ENCODE results near the gene ASTN2.

The ASTN2 gene

DNA sequence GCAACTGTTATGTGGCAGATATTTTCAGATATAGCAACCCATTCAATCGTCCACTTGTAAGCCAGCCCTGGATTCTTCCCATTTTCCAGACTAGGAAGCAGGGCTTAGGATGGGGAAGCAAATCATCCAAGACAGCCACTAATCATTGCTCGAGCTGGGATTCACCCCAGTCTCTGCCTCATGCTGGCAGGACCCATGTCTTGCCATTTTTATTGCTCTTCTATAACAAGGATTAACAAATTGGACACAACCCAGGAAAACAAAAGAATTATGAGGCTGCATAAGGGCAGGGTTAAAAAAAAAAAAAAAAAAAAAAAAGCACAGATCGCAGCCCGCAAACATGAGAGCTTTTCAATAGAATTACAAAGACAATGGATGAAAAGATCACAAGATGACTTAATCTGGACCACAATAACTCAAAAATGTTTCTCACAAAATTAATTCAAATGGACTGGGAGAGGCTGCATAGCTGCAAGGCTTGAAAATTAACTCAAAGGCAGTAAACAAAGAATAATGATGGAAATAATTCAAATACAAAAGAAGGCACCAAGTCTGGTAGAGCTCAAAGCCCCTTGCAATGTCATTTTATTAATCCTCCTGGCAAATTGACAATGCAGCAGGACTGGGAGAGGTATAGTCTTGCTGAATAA is 40.7 kb downstream of the ASTN2 start:
- DNase-seq (ENCODE audit: low spot score in 2 of 2) = no peak
- no peaks in the 10 kb centered on the region for H3K36me3 Mint-ChIP-seq
- H3K9me3 Mint-ChIP-seq = peaks cover 2% of the 10 kb centered on the region
- H3K27ac Mint-ChIP-seq = no peak overlapping the region
- H3K27me3 Mint-ChIP-seq = peaks cover 8% of the 10 kb centered on the region
- no peak overlapping the region for H3K4me3 Mint-ChIP-seq
- H3K4me1 Mint-ChIP-seq = no peaks in the 10 kb centered on the region
- no peak for ATAC-seq (ENCODE audit: low read depth)

DNA sequence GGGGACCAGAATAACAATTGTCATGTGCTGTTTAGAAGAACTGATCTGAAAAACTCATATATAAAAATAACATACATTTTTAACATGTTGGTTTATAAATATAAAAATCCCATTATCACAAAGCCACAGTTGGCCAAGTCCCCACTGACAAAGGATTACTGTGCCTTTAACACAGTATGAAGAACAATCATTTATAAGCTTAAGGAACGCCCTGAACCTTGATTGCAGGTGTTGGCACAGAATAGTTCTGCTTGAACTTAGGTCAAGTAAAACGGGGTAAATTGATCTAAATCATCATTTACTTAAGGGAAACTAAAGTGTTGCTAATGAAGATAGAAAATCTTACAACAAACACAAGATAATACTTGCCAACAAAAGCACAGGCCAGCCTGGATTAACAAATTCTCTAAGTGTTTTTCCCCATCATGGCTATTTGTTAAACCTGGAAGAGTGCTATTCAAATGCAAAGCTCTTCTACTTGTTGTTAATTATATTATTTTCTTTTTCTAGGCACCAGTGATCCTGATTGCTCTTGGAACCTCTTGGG is 46.1 kb downstream of the ASTN2 start:
- Mint-ChIP-seq H3K4me1 (no peaks in the 10 kb centered on the region), H3K27ac (no peak overlapping the region), H3K36me3 (no peaks in the 10 kb centered on the region), H3K27me3 (peaks cover 7% of the 10 kb centered on the region), H3K9me3 (peaks cover 1% of the 10 kb centered on the region), H3K4me3 (no peak overlapping the region)
- DNase-seq (ENCODE audit: low spot score in 2 of 2) (no peak), ATAC-seq (ENCODE audit: low read depth) (no peak)

DNA sequence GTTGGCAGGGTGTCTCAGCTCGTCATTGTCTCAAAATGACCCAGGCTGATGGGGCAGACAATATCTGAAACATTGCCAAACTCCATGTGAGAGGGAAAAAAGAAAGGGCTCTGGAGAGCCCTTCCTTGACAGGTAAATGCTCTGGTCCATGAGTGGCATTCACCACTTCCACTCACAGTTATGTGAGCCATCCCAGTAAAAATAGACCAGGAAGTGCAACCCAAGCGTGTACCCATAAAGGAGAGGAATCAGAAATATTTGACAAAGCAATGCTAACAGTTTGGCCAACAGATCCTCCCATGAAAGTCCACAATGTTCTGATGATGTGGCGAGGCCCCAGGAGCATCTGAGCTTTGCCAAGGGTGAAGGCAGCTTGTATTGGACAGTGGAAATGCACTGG is 49.4 kb downstream of the ASTN2 start:
- no peak for ATAC-seq (ENCODE audit: low read depth)

DNA sequence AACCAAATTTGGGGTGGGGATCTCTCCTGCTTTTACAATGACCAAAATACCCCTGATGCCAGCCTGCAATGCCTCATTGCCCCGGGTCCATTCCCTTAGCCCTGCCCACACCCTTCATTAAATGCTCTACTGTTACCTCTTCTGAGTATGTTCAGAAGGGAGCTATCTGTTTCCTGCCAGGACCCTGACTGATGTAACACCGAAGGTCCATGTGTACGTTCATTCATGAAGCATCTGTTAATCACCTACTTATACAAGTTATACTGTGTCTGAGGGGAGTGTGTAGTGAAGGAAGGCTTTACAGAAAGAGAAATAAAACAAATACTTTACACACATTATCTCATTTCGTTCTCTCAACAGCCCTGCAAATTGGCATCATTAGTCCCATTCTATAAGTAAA is 51.9 kb downstream of the ASTN2 start:
- DNase-seq (ENCODE audit: low spot score in 2 of 2) = no peak
- Mint-ChIP-seq H3K4me1 (no peaks in the 10 kb centered on the region), H3K27me3 (peaks cover 2% of the 10 kb centered on the region), H3K9me3 (peaks cover 3% of the 10 kb centered on the region), H3K4me3 (no peak overlapping the region), H3K36me3 (no peaks in the 10 kb centered on the region), H3K27ac (no peak overlapping the region)
- ATAC-seq (ENCODE audit: low read depth) = no peak

More for the DNA sequence above, 49.4 kb downstream of the ASTN2 start:
- Mint-ChIP-seq H3K27ac (no peak overlapping the region), H3K36me3 (no peaks in the 10 kb centered on the region), H3K4me3 (no peak overlapping the region), H3K9me3 (peaks cover 1% of the 10 kb centered on the region), H3K27me3 (peaks cover 2% of the 10 kb centered on the region), H3K4me1 (no peaks in the 10 kb centered on the region)
- DNase-seq (ENCODE audit: low spot score in 2 of 2) = no peak

DNA sequence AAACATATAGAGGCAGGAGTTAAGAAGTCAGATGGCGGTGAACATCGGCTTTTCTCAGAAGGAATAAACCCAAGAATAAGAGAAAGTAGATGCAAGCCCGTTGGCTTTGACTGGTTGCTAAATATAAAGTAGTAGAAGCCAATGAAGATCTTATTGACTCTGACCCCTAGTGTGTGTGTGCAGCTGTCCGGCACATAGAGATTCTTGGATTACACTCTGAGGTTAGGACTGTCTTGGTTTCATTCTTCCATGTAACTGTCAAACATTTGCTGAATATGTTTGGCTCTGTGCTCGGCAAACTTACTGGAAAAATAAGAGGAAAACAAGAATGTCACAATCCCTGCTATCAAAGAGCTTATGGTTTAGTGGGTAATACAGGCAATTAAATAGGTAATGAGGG is 54.9 kb downstream of the ASTN2 start:
- no peak for ATAC-seq (ENCODE audit: low read depth)

DNA sequence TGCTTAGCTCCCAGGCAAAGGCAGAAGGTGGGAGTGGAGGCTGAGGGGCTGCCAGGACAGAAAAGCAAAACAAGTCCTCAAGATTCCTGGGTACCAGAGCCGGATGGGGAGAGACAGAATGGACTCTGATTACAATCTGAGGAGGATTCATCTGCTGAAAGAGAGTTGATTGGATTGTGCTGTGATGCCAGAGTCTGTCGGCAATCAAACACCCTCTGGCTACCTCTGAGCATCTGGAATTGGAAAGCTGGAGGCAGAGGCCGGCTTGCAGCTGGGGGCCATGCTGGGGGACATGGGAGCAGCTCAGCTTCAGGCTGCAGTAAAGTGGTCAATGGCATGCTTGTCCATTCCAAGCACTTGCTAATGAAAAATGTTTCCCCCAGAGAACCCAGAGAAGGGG is 59.3 kb downstream of the ASTN2 start:
- Mint-ChIP-seq H3K36me3 (no peaks in the 10 kb centered on the region), H3K4me3 (no peak overlapping the region), H3K4me1 (no peaks in the 10 kb centered on the region), H3K9me3 (peaks cover 1% of the 10 kb centered on the region), H3K27ac (no peak overlapping the region), H3K27me3 (peaks cover 2% of the 10 kb centered on the region)
- DNase-seq (ENCODE audit: low spot score in 2 of 2) (no peak), ATAC-seq (ENCODE audit: low read depth) (no peak)

More for the DNA sequence above, 54.9 kb downstream of the ASTN2 start:
- Mint-ChIP-seq H3K9me3 (peaks cover 3% of the 10 kb centered on the region), H3K4me1 (no peaks in the 10 kb centered on the region), H3K4me3 (no peak overlapping the region), H3K27me3 (no peaks in the 10 kb centered on the region), H3K36me3 (no peaks in the 10 kb centered on the region), H3K27ac (no peak overlapping the region)
- no peak for DNase-seq (ENCODE audit: low spot score in 2 of 2)

DNA sequence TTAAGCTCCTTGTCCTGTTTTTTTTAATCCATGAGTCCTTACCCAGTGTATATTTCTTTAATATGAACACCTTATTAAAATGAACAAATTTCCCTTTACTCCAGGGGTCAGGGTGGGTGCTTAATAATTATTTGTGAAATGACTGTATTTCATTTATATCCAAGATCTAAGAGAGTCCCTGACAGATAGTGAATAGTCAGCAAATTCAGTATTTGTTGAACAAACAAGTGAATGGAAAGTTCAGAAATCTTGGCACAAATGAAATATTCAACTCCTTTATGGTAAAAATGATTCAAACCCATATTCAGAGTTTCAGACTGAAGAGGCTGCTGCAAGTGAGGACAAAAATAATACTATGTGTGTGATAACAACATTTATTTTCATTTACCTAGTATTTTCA is 59.9 kb downstream of the ASTN2 start:
- H3K4me3 Mint-ChIP-seq = no peak overlapping the region
- peaks cover 1% of the 10 kb centered on the region for H3K9me3 Mint-ChIP-seq
- H3K27me3 Mint-ChIP-seq = peaks cover 2% of the 10 kb centered on the region
- DNase-seq (ENCODE audit: low spot score in 2 of 2) (no peak), ATAC-seq (ENCODE audit: low read depth) (no peak)
- no peaks in the 10 kb centered on the region for H3K4me1 Mint-ChIP-seq
- H3K36me3 Mint-ChIP-seq = no peaks in the 10 kb centered on the region
- no peak overlapping the region for H3K27ac Mint-ChIP-seq

DNA sequence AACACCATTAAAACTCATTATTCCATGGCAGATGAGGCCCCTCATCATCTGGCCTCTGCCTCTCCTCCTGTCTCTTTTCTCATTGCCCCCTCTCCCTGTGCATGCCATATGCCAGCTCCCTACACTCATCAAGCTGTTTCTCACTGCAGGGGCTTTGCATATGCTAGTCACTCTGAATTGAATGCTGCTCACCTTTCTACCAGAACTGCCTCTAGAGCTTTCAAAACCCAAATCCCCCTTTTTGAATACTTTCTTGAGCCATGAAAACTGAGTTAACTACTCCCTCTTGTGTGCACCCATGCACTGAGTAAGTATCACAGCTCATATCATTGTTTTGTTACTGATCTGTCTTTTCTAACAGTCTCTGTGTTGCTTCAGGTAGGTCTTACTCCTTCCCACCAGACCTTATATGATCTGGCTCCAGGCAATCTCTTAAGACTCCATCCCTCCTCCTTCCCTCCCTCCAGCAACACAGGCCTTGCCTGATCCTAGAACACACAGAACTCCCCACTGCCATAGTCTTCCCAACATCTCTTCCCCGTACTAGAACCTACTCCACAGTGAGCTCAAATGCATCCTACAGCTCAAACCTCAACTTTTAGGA is 60.5 kb downstream of the ASTN2 start:
- DNase-seq (ENCODE audit: low spot score in 2 of 2) (no peak), ATAC-seq (ENCODE audit: low read depth) (no peak)
- no peaks in the 10 kb centered on the region for H3K36me3 Mint-ChIP-seq
- no peak overlapping the region for H3K27ac Mint-ChIP-seq
- H3K27me3 Mint-ChIP-seq = peaks cover 2% of the 10 kb centered on the region
- no peak overlapping the region for H3K4me3 Mint-ChIP-seq
- no peaks in the 10 kb centered on the region for H3K4me1 Mint-ChIP-seq
- peaks cover 1% of the 10 kb centered on the region for H3K9me3 Mint-ChIP-seq

DNA sequence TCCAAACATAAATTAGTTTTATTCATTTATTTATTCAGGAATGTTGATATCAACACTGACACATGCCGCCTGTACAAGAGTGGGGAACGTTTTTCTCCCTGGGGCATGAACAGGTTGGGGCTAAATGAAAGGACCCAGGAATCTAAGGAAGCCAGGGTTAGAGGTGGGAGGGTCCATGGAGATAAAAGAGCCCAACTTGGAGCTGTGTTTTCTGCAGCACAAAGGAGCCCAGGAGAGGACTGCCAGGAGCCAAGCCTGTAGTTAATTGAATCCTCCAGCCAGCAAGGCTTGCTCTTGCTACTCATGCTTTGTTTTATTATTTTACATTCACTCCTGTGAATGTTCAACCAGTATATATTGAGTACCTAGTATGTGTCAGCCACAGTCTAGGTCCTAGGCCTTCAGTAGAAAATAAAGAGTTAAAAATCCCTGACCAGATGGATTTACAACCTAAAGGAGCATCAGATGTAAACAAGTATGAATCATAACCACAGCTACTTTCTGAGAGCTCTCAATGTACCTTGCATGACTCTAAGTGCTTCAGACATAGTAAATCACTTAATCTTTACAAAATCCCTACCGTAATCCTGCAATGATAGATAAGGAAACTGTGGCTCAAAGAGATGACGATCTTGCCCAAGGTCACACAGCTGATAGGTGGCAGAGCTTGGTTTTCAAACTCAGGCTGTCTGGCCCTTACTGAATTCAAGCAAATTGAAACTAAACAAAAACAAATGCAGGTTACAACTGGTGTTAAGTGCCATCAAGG is 69.8 kb downstream of the ASTN2 start:
- H3K27ac Mint-ChIP-seq = no peak overlapping the region
- no peaks in the 10 kb centered on the region for H3K9me3 Mint-ChIP-seq
- H3K36me3 Mint-ChIP-seq = no peaks in the 10 kb centered on the region
- H3K4me3 Mint-ChIP-seq = no peak overlapping the region
- no peaks in the 10 kb centered on the region for H3K4me1 Mint-ChIP-seq
- DNase-seq (ENCODE audit: low spot score in 2 of 2) (no peak), ATAC-seq (ENCODE audit: low read depth) (no peak)
- no peaks in the 10 kb centered on the region for H3K27me3 Mint-ChIP-seq

DNA sequence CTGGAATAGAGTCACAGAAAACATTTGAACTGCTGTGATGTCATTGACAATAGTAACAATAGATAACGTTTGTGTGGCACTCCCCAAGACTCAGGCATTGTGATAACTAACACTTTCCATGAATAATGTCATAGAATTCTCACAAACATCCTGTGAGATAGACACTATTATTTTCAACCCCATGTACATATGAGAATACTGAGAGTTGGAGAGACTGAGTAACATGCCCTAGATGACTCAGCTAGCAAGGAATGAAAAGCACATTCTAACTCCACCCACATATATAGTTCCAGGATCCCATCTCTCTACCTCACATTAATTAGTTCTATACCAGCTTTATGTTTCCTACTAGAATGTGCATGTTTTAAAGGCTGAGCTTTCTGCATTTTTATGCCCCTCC is 71.4 kb downstream of the ASTN2 start:
- Mint-ChIP-seq H3K4me3 (no peak overlapping the region), H3K4me1 (no peaks in the 10 kb centered on the region), H3K36me3 (no peaks in the 10 kb centered on the region), H3K27me3 (no peaks in the 10 kb centered on the region), H3K9me3 (no peaks in the 10 kb centered on the region), H3K27ac (no peak overlapping the region)
- DNase-seq (ENCODE audit: low spot score in 2 of 2) (no peak), ATAC-seq (ENCODE audit: low read depth) (no peak)

DNA sequence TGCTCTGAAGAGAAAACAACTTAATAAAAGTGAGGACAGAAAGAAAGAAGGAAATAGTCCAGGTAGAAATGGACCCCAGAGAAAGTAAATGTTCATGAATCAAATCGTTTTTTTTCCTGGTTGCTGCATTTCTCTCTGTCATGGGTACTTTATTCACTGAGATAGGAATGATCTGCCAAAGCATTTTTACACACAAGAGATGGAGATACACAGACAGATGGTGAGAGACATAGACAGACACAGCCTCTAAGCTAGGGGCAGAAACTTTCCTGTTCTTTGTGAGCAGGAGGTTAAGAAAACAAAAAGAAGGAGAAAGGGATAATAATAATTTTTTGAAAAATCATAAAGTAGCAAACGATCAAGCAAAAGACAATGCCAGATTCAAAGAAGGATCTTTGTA is 73.7 kb downstream of the ASTN2 start:
- DNase-seq (ENCODE audit: low spot score in 2 of 2) = no peak
- Mint-ChIP-seq H3K4me3 (no peak overlapping the region), H3K27ac (no peak overlapping the region), H3K9me3 (no peaks in the 10 kb centered on the region), H3K36me3 (no peaks in the 10 kb centered on the region), H3K4me1 (no peaks in the 10 kb centered on the region), H3K27me3 (no peaks in the 10 kb centered on the region)
- ATAC-seq (ENCODE audit: low read depth) = no peak

DNA sequence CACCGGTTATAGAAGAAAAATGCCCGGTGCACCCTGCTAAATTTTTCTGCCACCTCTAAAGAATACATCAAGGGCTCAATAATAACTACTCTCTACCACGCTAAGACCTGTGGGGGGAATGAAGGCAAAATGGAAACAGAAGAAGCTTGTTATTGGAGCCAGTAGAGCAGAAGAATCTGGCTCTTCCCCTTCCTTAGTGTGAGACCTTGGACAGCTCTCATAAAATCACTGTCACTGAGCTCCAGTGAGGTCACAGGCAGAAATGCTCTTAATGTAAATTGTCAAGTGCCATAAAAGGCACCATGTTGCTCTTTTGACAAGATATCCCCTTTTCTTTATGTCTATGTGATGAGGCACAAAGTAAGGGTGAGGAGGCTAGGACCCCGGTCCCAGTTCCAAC is 74.4 kb downstream of the ASTN2 start:
- Mint-ChIP-seq H3K4me1 (no peaks in the 10 kb centered on the region), H3K9me3 (no peaks in the 10 kb centered on the region), H3K27me3 (no peaks in the 10 kb centered on the region), H3K4me3 (no peak overlapping the region), H3K27ac (no peak overlapping the region), H3K36me3 (no peaks in the 10 kb centered on the region)
- ATAC-seq (ENCODE audit: low read depth) (no peak), DNase-seq (ENCODE audit: low spot score in 2 of 2) (no peak)

DNA sequence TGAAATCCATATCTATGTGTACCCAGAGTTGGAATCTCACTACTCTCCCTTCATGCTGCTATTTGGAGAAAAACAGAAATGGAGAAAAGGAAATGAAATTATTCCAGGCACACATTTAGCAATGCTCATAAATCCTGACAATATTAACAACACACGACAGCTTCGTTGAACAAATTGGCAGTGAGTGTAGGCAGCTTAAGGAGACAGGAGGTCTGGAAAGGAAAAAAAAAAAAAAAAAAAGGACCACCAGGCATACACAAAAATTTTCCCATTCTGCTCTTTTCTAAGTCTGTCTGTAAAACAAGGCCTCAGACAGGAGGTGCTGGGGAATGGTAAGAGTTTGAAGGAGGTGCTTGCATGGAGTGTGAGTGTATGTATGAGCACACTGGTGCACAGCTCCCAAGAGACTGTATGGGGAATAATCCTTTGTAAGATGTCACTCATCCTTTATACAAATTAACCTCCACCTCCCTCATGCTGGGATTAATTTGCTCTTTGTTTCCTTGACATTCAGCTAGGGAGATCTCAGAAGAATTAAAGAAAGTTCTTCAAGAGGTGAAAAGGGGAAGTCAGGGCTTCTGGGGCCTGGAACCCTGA is 78.9 kb downstream of the ASTN2 start:
- Mint-ChIP-seq H3K9me3 (no peaks in the 10 kb centered on the region), H3K27ac (no peak overlapping the region), H3K27me3 (no peaks in the 10 kb centered on the region), H3K36me3 (no peaks in the 10 kb centered on the region), H3K4me3 (no peak overlapping the region), H3K4me1 (no peaks in the 10 kb centered on the region)
- DNase-seq (ENCODE audit: low spot score in 2 of 2) = no peak
- no peak for ATAC-seq (ENCODE audit: low read depth)

DNA sequence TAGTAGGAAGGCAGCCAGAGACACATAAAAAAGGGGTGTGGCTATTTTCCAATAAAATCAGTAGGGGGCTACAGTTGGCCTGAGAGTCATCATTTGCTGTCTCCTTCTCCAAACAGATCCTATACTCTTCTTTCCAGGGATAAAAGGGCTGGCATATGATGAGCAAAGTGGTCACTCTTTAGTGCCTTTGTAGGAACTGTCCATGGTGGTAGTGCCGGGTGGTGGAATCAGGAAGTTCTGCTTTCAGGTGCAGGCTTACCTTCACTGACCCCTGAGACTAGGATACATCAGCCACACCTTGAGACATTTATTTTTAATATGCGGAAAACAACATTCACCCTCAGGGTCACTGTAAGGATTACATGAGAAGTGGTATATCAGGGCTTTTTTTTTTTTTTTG is 80.8 kb downstream of the ASTN2 start:
- ATAC-seq (ENCODE audit: low read depth) (no peak), DNase-seq (ENCODE audit: low spot score in 2 of 2) (no peak)
- no peaks in the 10 kb centered on the region for H3K27me3 Mint-ChIP-seq
- H3K9me3 Mint-ChIP-seq = no peaks in the 10 kb centered on the region
- no peaks in the 10 kb centered on the region for H3K4me1 Mint-ChIP-seq
- H3K36me3 Mint-ChIP-seq = no peaks in the 10 kb centered on the region
- H3K4me3 Mint-ChIP-seq = no peak overlapping the region
- no peak overlapping the region for H3K27ac Mint-ChIP-seq

Data from memory B cell (primary cell).